Measurements from ENCODE around the gene TNFSF18. TPM values are rescaled to one million over a fixed set of nuclear protein-coding genes. Genes with fewer than 3 reads are reported as not detected.

TNFSF18 gene
- total RNA-seq, 4 donors from 2014 or later: 0.23 TPM; not detected in 3

DNA sequence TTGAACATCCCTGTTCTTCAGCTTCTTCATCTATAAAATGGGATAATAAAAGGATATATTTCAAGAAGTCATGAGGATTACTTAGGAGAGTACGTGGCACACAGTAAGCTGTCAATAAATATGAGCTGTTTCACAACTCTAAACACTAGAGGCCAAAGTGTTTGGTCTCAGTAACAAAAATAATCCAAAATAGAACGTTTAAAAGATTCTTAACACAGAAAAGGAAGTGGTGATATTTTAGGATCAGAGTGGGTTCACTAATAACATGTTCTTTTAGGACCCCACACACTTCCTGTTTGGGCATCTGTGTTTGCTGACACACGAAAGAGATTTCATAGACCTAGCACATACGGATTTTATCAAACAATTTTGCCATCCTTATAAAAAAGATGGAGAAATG is 32.9 kb downstream of the TNFSF18 start:
- WGBS: 43% methylated on average over 4 of the region's 4 CpGs
- Histone ChIP-seq H3K4me3 (no peak overlapping the region), H3K27ac (no peak overlapping the region), H3K27me3 (no peaks in the 10 kb centered on the region), H3K9me3 (no peaks in the 10 kb centered on the region), H3K4me1 (no peaks in the 10 kb centered on the region), H3K36me3 (no peaks in the 10 kb centered on the region)
- DNase-seq (ENCODE audit: low spot score in 2 of 2): no peak
- no peak for TF ChIP-seq POLR2A (IDR thresholded peaks at IDR 0.05)
- TF ChIP-seq POLR2AphosphoS5 (IDR thresholded peaks at IDR 0.05): no peak
- TF ChIP-seq EP300 (IDR thresholded peaks at IDR 0.05): no peak
- no peak for TF ChIP-seq CTCF (IDR thresholded peaks at IDR 0.05)

GRCh38 chr1:173016419-173016818 is 34.3 kb downstream of the TNFSF18 start:
- Histone ChIP-seq H3K9me3 (no peaks in the 10 kb centered on the region), H3K27me3 (no peaks in the 10 kb centered on the region), H3K4me3 (no peak overlapping the region), H3K36me3 (no peaks in the 10 kb centered on the region), H3K4me1 (no peaks in the 10 kb centered on the region), H3K27ac (no peak overlapping the region)
- 97% methylated on average over 1 of the region's 1 CpG for WGBS
- no peak for TF ChIP-seq EP300 (IDR thresholded peaks at IDR 0.05)
- TF ChIP-seq CTCF (IDR thresholded peaks at IDR 0.05): no peak
- TF ChIP-seq POLR2A (IDR thresholded peaks at IDR 0.05): no peak
- TF ChIP-seq POLR2AphosphoS5 (IDR thresholded peaks at IDR 0.05): no peak
- DNase-seq (ENCODE audit: low spot score in 2 of 2): no peak

DNA sequence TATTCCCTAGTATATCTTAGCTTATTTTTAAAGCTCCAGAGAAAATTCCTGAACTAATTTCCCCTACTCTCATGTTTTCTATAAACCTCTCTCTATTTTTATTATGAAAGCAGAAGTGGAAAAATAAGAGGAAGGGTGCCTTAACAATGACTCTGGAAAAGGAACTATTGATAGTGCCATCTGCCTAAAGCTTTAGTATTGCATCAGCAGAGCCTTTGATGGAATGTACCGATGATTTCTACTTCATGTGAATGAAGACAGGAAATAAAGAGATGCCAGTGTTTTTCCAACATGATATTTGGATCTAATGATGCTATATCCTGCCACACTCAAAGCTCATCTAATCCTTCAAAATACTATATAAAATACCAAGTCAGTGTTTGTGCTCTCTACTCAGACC is 35.1 kb downstream of the TNFSF18 start:
- H3K27ac ChIP-seq: no peak overlapping the region
- no peak overlapping the region for H3K4me3 ChIP-seq
- no peaks in the 10 kb centered on the region for H3K4me1 ChIP-seq
- 73% methylated on average over 1 of the region's 1 CpG for WGBS
- H3K9me3 ChIP-seq: no peaks in the 10 kb centered on the region
- TF ChIP-seq CTCF (IDR thresholded peaks at IDR 0.05): no peak
- no peak for TF ChIP-seq POLR2A (IDR thresholded peaks at IDR 0.05)
- TF ChIP-seq POLR2AphosphoS5 (IDR thresholded peaks at IDR 0.05): no peak
- H3K36me3 ChIP-seq: no peaks in the 10 kb centered on the region
- H3K27me3 ChIP-seq: no peaks in the 10 kb centered on the region
- no peak for DNase-seq (ENCODE audit: low spot score in 2 of 2)

DNA sequence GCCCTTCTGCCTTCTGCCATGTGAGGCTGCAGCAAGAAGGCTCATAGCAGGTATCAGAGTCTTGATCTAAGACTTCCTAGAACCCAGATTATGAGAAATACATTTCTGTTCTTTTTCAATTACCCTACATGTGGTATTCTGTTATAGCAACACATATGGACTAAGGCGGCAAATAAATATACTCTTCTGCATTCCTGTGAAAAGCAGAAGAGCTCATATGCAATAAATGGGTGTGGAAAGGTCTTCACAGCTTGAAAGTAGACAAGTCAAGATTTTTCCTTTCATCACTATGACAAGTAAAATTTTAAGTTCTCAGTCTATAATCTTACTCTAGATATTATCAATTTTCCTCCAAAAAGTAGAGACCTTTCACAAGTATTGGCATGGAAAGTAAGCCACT is 36.6 kb downstream of the TNFSF18 start:
- DNase-seq (ENCODE audit: low spot score in 2 of 2): no peak
- Histone ChIP-seq H3K27ac (no peak overlapping the region), H3K9me3 (no peaks in the 10 kb centered on the region), H3K27me3 (no peaks in the 10 kb centered on the region), H3K4me1 (peaks cover 4% of the 10 kb centered on the region), H3K36me3 (no peaks in the 10 kb centered on the region), H3K4me3 (no peak overlapping the region)
- TF ChIP-seq EP300 (IDR thresholded peaks at IDR 0.05) (no peak), POLR2AphosphoS5 (IDR thresholded peaks at IDR 0.05) (no peak), POLR2A (IDR thresholded peaks at IDR 0.05) (no peak), CTCF (IDR thresholded peaks at IDR 0.05) (no peak)
- 90% methylated on average over 1 of the region's 1 CpG for WGBS

DNA sequence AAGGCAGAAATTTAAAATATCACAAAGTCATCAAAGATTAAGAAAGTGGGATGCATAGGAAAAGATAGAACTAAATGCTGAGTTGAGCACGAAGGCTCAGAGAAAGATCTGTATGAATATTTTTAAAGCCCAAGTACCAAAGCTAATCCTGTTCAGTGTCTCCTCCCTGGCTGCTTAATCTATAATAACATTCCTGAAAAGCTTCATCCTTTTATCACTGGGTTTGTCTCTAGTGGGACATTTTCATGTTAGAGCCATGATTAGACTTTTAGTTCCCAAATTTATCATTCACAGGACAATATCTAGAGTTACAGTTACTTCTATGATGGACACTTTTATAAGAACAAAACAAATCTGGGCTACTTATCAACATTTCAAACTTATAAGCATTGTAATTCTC is 38.6 kb downstream of the TNFSF18 start:
- WGBS: 97% methylated on average over 1 of the region's 1 CpG
- Histone ChIP-seq H3K36me3 (no peaks in the 10 kb centered on the region), H3K27ac (no peak overlapping the region), H3K27me3 (no peaks in the 10 kb centered on the region), H3K4me1 (peaks cover 4% of the 10 kb centered on the region), H3K4me3 (no peak overlapping the region), H3K9me3 (no peaks in the 10 kb centered on the region)
- DNase-seq (ENCODE audit: low spot score in 2 of 2): no peak
- TF ChIP-seq EP300 (IDR thresholded peaks at IDR 0.05): no peak
- TF ChIP-seq POLR2A (IDR thresholded peaks at IDR 0.05): no peak
- no peak for TF ChIP-seq POLR2AphosphoS5 (IDR thresholded peaks at IDR 0.05)
- TF ChIP-seq CTCF (IDR thresholded peaks at IDR 0.05): no peak
